ENCODE results near the gene IRF2BP2.

Gene IRF2BP2

GRCh38 chr1:234610061-234610665, at the start of gene IRF2BP2:
IRF2BP2 (minus strand) TSS chr1:234610178; CDS start chr1:234609494, 684 bp downstream.
- Histone ChIP-seq H3K9me3 (ENCODE audit: control insufficient read depth, insufficient read depth, low read length) (no peaks in the 10 kb centered on the region), H3K4me1 (ENCODE audit: insufficient read depth, low read length) (peaks cover 29% of the 10 kb centered on the region), H3K36me3 (ENCODE audit: insufficient read depth, low read length) (peaks cover 13% of the 10 kb centered on the region), H3K9ac (ENCODE audit: low read depth, low read length) (peak within 1 kb of the TSS; percentile 85)

- no peaks in the 10 kb centered on the region for H3K36me3 ChIP-seq (ENCODE audit: insufficient read depth, low read length)
- H3K9me3 ChIP-seq (ENCODE audit: control insufficient read depth, insufficient read depth, low read length) = no peaks in the 10 kb centered on the region
- peaks cover 30% of the 10 kb centered on the region for H3K4me1 ChIP-seq (ENCODE audit: insufficient read depth, low read length)
- no peak overlapping the region for H3K9ac ChIP-seq (ENCODE audit: low read depth, low read length)
These were observed 49.6 kb upstream of the IRF2BP2 start for GRCh38 chr1:234659538-234659937.

- H3K36me3 ChIP-seq (ENCODE audit: insufficient read depth, low read length) = no peaks in the 10 kb centered on the region
- H3K9me3 ChIP-seq (ENCODE audit: control insufficient read depth, insufficient read depth, low read length) = no peaks in the 10 kb centered on the region
- no peak overlapping the region for H3K9ac ChIP-seq (ENCODE audit: low read depth, low read length)
- peaks cover 30% of the 10 kb centered on the region for H3K4me1 ChIP-seq (ENCODE audit: insufficient read depth, low read length)
These were observed 48.2 kb upstream of the IRF2BP2 start for GRCh38 chr1:234658138-234658537.

GRCh38 chr1:234656944-234657654, 47.1 kb upstream of the IRF2BP2 start:
- no peak overlapping the region for H3K9ac ChIP-seq (ENCODE audit: low read depth, low read length)
- H3K36me3 ChIP-seq (ENCODE audit: insufficient read depth, low read length) = no peaks in the 10 kb centered on the region
- H3K4me1 ChIP-seq (ENCODE audit: insufficient read depth, low read length) = peaks cover 30% of the 10 kb centered on the region
- H3K9me3 ChIP-seq (ENCODE audit: control insufficient read depth, insufficient read depth, low read length) = no peaks in the 10 kb centered on the region

GRCh38 chr1:234656070-234656895, 46.3 kb upstream of the IRF2BP2 start:
- H3K36me3 ChIP-seq (ENCODE audit: insufficient read depth, low read length) = no peaks in the 10 kb centered on the region
- no peaks in the 10 kb centered on the region for H3K9me3 ChIP-seq (ENCODE audit: control insufficient read depth, insufficient read depth, low read length)
- peaks cover 30% of the 10 kb centered on the region for H3K4me1 ChIP-seq (ENCODE audit: insufficient read depth, low read length)
- H3K9ac ChIP-seq (ENCODE audit: low read depth, low read length) = no peak overlapping the region

- H3K36me3 ChIP-seq (ENCODE audit: insufficient read depth, low read length) = no peaks in the 10 kb centered on the region
- peaks cover 30% of the 10 kb centered on the region for H3K4me1 ChIP-seq (ENCODE audit: insufficient read depth, low read length)
- H3K9me3 ChIP-seq (ENCODE audit: control insufficient read depth, insufficient read depth, low read length) = no peaks in the 10 kb centered on the region
- no peak overlapping the region for H3K9ac ChIP-seq (ENCODE audit: low read depth, low read length)
These were observed 45.5 kb upstream of the IRF2BP2 start for GRCh38 chr1:234655328-234656069.

GRCh38 chr1:234654002-234654733, 44.2 kb upstream of the IRF2BP2 start:
- H3K4me1 ChIP-seq (ENCODE audit: insufficient read depth, low read length) = peaks cover 30% of the 10 kb centered on the region
- H3K36me3 ChIP-seq (ENCODE audit: insufficient read depth, low read length) = no peaks in the 10 kb centered on the region
- H3K9me3 ChIP-seq (ENCODE audit: control insufficient read depth, insufficient read depth, low read length) = no peaks in the 10 kb centered on the region
- H3K9ac ChIP-seq (ENCODE audit: low read depth, low read length) = no peak overlapping the region

- Histone ChIP-seq H3K9ac (ENCODE audit: low read depth, low read length) (no peak overlapping the region), H3K9me3 (ENCODE audit: control insufficient read depth, insufficient read depth, low read length) (peaks cover 4% of the 10 kb centered on the region; the same call in 1 of the 2 replicates), H3K4me1 (ENCODE audit: insufficient read depth, low read length) (no peaks in the 10 kb centered on the region), H3K36me3 (ENCODE audit: insufficient read depth, low read length) (no peaks in the 10 kb centered on the region)
These were observed 39.6 kb upstream of the IRF2BP2 start for GRCh38 chr1:234649432-234650081.

GRCh38 chr1:234647758-234648157, 37.8 kb upstream of the IRF2BP2 start:
- Histone ChIP-seq H3K9ac (ENCODE audit: low read depth, low read length) (no peak overlapping the region), H3K9me3 (ENCODE audit: control insufficient read depth, insufficient read depth, low read length) (peaks cover 4% of the 10 kb centered on the region; the same call in 1 of the 2 replicates), H3K4me1 (ENCODE audit: insufficient read depth, low read length) (no peaks in the 10 kb centered on the region), H3K36me3 (ENCODE audit: insufficient read depth, low read length) (no peaks in the 10 kb centered on the region)

- Histone ChIP-seq H3K36me3 (ENCODE audit: insufficient read depth, low read length) (no peaks in the 10 kb centered on the region), H3K4me1 (ENCODE audit: insufficient read depth, low read length) (no peaks in the 10 kb centered on the region), H3K9me3 (ENCODE audit: control insufficient read depth, insufficient read depth, low read length) (peaks cover 4% of the 10 kb centered on the region; the same call in 1 of the 2 replicates), H3K9ac (ENCODE audit: low read depth, low read length) (no peak overlapping the region)
These were observed 37.3 kb upstream of the IRF2BP2 start for GRCh38 chr1:234647245-234647644.

GRCh38 chr1:234645964-234646363, 36.0 kb upstream of the IRF2BP2 start:
- peaks cover 3% of the 10 kb centered on the region; the same call in 1 of the 2 replicates for H3K4me1 ChIP-seq (ENCODE audit: insufficient read depth, low read length)
- H3K9me3 ChIP-seq (ENCODE audit: control insufficient read depth, insufficient read depth, low read length) = peaks cover 4% of the 10 kb centered on the region; the same call in 1 of the 2 replicates
- H3K36me3 ChIP-seq (ENCODE audit: insufficient read depth, low read length) = no peaks in the 10 kb centered on the region
- no peak overlapping the region for H3K9ac ChIP-seq (ENCODE audit: low read depth, low read length)

GRCh38 chr1:234645474-234645953, 35.5 kb upstream of the IRF2BP2 start:
- Histone ChIP-seq H3K4me1 (ENCODE audit: insufficient read depth, low read length) (peaks cover 4% of the 10 kb centered on the region; the same call in 1 of the 2 replicates), H3K9ac (ENCODE audit: low read depth, low read length) (no peak overlapping the region), H3K36me3 (ENCODE audit: insufficient read depth, low read length) (no peaks in the 10 kb centered on the region), H3K9me3 (ENCODE audit: control insufficient read depth, insufficient read depth, low read length) (peaks cover 4% of the 10 kb centered on the region; the same call in 1 of the 2 replicates)

- H3K36me3 ChIP-seq (ENCODE audit: insufficient read depth, low read length) = no peaks in the 10 kb centered on the region
- H3K4me1 ChIP-seq (ENCODE audit: insufficient read depth, low read length) = peaks cover 4% of the 10 kb centered on the region; the same call in 1 of the 2 replicates
- H3K9ac ChIP-seq (ENCODE audit: low read depth, low read length) = no peak overlapping the region
- H3K9me3 ChIP-seq (ENCODE audit: control insufficient read depth, insufficient read depth, low read length) = peaks cover 4% of the 10 kb centered on the region; the same call in 1 of the 2 replicates
These were observed 35.0 kb upstream of the IRF2BP2 start for GRCh38 chr1:234644928-234645327.

Data from ES-I3 (cell line).